ENCODE data around the gene IFIT1. TPM values are rescaled to one million over a fixed set of nuclear protein-coding genes. Genes with fewer than 3 reads are reported as not detected.

IFIT1 gene
- total RNA-seq, 1 donor from 2014 or later = 2.4 TPM

DNA sequence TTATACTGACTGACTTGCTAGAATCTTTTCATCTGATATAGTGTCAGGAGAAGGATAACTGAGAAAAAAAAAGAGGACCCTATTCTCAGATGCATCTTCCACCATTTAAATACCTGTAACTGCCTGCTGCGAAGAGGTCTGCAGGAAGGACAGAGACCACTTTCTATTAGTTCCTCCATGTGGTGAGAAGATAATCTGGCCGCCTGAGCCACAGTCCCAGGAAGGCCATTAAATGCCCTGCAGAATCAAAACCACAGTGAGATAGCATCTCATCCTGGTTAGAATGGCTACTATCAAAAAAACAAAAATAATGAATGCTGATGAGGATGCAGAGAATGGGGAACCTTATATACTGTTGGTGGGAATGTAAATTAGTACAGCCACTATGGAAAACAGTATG is 34.4 kb upstream of the IFIT1 start:
- Mint-ChIP-seq H3K4me3 (no peak overlapping the region), H3K27me3 (ENCODE audit: low read depth) (no peaks in the 10 kb centered on the region), H3K9me3 (no peaks in the 10 kb centered on the region), H3K27ac (ENCODE audit: unreplicated experiment) (no peak overlapping the region), H3K36me3 (ENCODE audit: low read depth) (no peaks in the 10 kb centered on the region), H3K4me1 (peaks cover 7% of the 10 kb centered on the region)
- TF ChIP-seq, protein P1, sequence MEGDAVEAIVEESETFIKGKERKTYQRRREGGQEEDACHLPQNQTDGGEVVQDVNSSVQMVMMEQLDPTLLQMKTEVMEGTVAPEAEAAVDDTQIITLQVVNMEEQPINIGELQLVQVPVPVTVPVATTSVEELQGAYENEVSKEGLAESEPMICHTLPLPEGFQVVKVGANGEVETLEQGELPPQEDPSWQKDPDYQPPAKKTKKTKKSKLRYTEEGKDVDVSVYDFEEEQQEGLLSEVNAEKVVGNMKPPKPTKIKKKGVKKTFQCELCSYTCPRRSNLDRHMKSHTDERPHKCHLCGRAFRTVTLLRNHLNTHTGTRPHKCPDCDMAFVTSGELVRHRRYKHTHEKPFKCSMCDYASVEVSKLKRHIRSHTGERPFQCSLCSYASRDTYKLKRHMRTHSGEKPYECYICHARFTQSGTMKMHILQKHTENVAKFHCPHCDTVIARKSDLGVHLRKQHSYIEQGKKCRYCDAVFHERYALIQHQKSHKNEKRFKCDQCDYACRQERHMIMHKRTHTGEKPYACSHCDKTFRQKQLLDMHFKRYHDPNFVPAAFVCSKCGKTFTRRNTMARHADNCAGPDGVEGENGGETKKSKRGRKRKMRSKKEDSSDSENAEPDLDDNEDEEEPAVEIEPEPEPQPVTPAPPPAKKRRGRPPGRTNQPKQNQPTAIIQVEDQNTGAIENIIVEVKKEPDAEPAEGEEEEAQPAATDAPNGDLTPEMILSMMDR (conservative IDR thresholded peaks at IDR 0.05) = no peak
- DNase-seq (ENCODE audit: low read depth, low spot score) = no peak

DNA sequence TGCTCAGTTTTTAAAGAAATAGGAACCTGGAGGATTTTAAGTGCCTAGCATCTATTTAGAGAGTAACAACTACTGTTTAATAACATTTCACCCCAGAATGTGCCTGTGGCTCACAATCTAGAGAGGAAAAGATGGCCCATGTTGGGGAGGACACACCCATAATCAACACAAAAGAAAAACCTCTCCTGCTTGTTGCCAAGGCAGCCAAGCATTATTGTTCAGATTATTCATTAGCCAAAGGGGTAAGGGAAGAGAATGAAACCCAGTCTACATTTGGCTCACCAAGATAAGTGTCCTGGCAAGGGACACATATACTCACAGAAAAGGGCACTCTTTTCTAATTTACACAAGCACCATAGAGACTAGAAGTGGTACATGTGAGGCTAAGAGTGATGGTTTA is 32.3 kb upstream of the IFIT1 start:
- no peaks in the 10 kb centered on the region for H3K9me3 Mint-ChIP-seq
- no peak for DNase-seq (ENCODE audit: low read depth, low spot score)

DNA sequence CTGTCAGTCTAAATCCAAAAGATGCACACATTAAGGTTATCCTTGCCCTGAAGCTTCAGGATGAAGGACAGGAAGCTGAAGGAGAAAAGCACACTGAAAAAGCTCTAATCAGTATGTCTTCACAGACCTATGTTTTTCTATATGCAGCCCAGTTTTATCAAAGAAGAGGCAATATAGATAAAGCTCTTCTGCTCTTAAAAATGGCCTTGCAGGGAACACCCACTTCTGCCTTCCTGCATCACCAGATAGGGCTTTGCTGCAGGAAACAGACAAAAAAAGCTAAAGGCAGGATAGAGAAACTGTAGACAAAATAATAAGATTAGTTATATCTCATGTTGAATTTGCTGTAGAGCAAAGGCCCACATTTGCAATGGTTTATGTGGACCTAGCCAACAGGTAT is 29.5 kb upstream of the IFIT1 start:
- no peaks in the 10 kb centered on the region for H3K9me3 Mint-ChIP-seq
- H3K36me3 Mint-ChIP-seq (ENCODE audit: low read depth) = no peaks in the 10 kb centered on the region
- TF ChIP-seq, protein P1 (conservative IDR thresholded peaks at IDR 0.05) = no peak
- H3K27ac Mint-ChIP-seq (ENCODE audit: unreplicated experiment) = no peak overlapping the region
- no peak overlapping the region for H3K4me3 Mint-ChIP-seq
- H3K27me3 Mint-ChIP-seq (ENCODE audit: low read depth) = no peaks in the 10 kb centered on the region
- H3K4me1 Mint-ChIP-seq = peaks cover 8% of the 10 kb centered on the region
- no peak for DNase-seq (ENCODE audit: low read depth, low spot score)

More for the DNA sequence above, 32.3 kb upstream of the IFIT1 start:
- TF ChIP-seq, protein P1 (conservative IDR thresholded peaks at IDR 0.05) = no peak
- Mint-ChIP-seq H3K27ac (ENCODE audit: unreplicated experiment) (no peak overlapping the region), H3K27me3 (ENCODE audit: low read depth) (no peaks in the 10 kb centered on the region), H3K4me1 (no peaks in the 10 kb centered on the region), H3K4me3 (no peak overlapping the region), H3K36me3 (ENCODE audit: low read depth) (no peaks in the 10 kb centered on the region)

DNA sequence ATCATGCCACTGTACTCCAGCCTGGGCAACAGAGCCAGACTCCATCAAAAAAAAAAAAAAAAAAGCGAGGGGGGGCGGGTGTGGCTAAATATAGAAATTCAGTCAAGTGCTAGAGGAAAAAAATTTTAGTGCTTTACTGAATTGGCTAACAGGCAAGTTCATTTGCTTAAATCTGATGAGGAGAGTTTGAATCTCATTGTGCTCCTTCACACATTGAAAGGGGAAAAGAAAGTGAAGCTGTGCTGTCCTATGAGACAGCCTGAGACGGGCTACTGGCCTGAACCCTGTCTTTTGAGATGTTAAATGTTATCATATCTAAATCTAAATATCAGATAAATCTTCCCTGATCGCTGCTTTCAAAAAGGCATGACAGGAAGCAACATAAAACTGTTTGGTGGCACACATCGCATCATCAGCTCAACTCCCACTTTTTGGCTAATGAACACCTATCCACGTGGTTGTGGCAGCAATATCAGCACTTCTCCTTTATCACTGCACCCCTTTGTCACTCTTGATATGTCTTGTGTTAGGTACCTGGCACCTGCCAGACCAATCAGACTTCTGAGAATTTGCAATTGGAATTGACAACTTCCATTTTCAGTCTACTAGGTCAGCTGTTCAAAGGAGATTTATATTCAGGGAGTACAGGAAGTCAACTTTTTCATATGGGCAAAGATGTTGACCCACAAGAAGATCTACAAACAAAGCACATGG is 28.5 kb upstream of the IFIT1 start:
- H3K27me3 Mint-ChIP-seq (ENCODE audit: low read depth) = no peaks in the 10 kb centered on the region
- H3K4me1 Mint-ChIP-seq = peaks cover 17% of the 10 kb centered on the region
- TF ChIP-seq, protein P1 (conservative IDR thresholded peaks at IDR 0.05) = no peak
- H3K27ac Mint-ChIP-seq (ENCODE audit: unreplicated experiment) = no peak overlapping the region
- H3K4me3 Mint-ChIP-seq = no peak overlapping the region
- H3K9me3 Mint-ChIP-seq = no peaks in the 10 kb centered on the region
- no peaks in the 10 kb centered on the region for H3K36me3 Mint-ChIP-seq (ENCODE audit: low read depth)
- DNase-seq (ENCODE audit: low read depth, low spot score) = no peak

DNA sequence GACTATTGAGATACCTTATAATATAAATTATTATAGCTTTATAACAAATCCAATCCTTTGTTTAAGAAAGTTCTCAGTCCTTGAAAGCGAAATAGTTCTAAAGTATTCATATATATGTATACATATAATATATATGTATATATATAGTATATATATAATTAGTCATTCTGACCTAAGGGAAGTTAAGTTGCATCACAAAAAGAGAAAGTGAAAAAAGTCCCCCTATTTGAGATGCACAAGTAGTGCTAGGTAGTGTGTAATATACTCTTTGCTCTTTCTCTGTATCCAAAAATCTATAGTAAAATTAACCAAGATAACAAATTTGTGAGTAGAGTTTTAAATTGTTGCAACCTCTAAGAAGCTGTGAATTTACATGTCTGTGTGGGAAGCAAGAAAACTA is 27.9 kb upstream of the IFIT1 start:
- Mint-ChIP-seq H3K27ac (ENCODE audit: unreplicated experiment) (no peak overlapping the region), H3K27me3 (ENCODE audit: low read depth) (no peaks in the 10 kb centered on the region)
- TF ChIP-seq, protein P1 (conservative IDR thresholded peaks at IDR 0.05) = no peak

More for the DNA sequence above, 27.9 kb upstream of the IFIT1 start:
- H3K4me3 Mint-ChIP-seq = no peak overlapping the region
- no peaks in the 10 kb centered on the region for H3K9me3 Mint-ChIP-seq
- peaks cover 23% of the 10 kb centered on the region for H3K4me1 Mint-ChIP-seq
- no peaks in the 10 kb centered on the region for H3K36me3 Mint-ChIP-seq (ENCODE audit: low read depth)
- DNase-seq (ENCODE audit: low read depth, low spot score) = no peak
